Endothelial cell of umbilical vein (primary cell): ENCODE measurements around the gene MTCL1. TPM values are rescaled to one million over a fixed set of nuclear protein-coding genes. Genes with fewer than 3 reads are reported as not detected.

Experiments
- BruUV-seq: library from RNA; stranded (reverse); fragments of 400-500 nt; replicated peaks from 2 replicates; lab custom pipeline; 2021; lab: Mats Ljungman, UMichigan
- CTCF ChIA-PET: fragments of 300-600, 350-600 bp; sonication (Branson Sonifier 250); formaldehyde crosslinking; loops from one replicate; lab custom pipeline; 2021; ENCODE audit warnings: antibody characterized with exemption, inconsistent platforms; lab: Charles Lee
- POLR2A ChIA-PET: fragments of 300-600, 350-600 bp; sonication (Branson Sonifier 250); formaldehyde crosslinking; loops from one replicate; lab custom pipeline; 2021; ENCODE audit warnings: antibody characterized with exemption, inconsistent platforms; lab: Charles Lee
- DNase-seq: peaks from one replicate; pipeline ENCODE4 v3.0.0-alpha.2; 2011; ENCODE audit warnings: low read depth, low spot score
- FAIRE-seq: peaks from 2 replicates; lab custom pipeline; 2011; peaks lifted over from hg19 to GRCh38; lab: Jason Lieb, UNC
- H2AFZ ChIP-seq: 2 replicates; pipeline ENCODE4 v1.6.0; 2012; ENCODE audit warnings: low read depth, low read length, control low read depth, inconsistent platforms
- H3K27ac ChIP-seq: 2 replicates; pipeline ENCODE4 v1.5.1; 2011; ENCODE audit warnings: low read depth, mild to moderate bottlenecking, control low read depth, low read length, moderate library complexity; ENCODE audit not compliant: insufficient read depth
- H3K27me3 ChIP-seq, 2 experiments: 2 replicates each; pipeline versions ENCODE4 v1.6.0 to v1.6.1; 2011; ENCODE audit warnings: low read length in 2 of 2, mixed read lengths in 1 of 2; ENCODE audit not compliant: control insufficient read depth in 2 of 2, insufficient read depth in 2 of 2
- H3K36me3 ChIP-seq, 2 experiments: 2 replicates in 1 of 2; 3 replicates in 1 of 2; pipeline ENCODE4 v1.5.1; 2011; ENCODE audit warnings: low read length in 2 of 2, mild to moderate bottlenecking in 1 of 2, moderate library complexity in 1 of 2; ENCODE audit not compliant: control insufficient read depth in 2 of 2, insufficient read depth in 2 of 2; ENCODE audit errors: extremely low read depth in 1 of 2
- H3K4me1 ChIP-seq: 3 replicates; pipeline ENCODE4 v1.5.1; 2011; ENCODE audit warnings: mild to moderate bottlenecking, low read length; ENCODE audit not compliant: control insufficient read depth, insufficient read depth; ENCODE audit errors: extremely low read depth
- H3K4me2 ChIP-seq: 2 replicates; pipeline ENCODE4 v1.6.1; 2011; ENCODE audit warnings: low read length, control low read depth, mixed read lengths; ENCODE audit not compliant: insufficient read depth
- H3K4me3 ChIP-seq, 3 experiments: fragments of 200-600 bp in 1 of 3; sonication (generic), shearing (Covaris generic) in 1 of 3; replicated peaks in 1 of 3; 2 replicates each; pipeline ENCODE4 v1.5.1; 2011 to 2016; ENCODE audit warnings: control low read depth in 3 of 3, low read length in 3 of 3, mild to moderate bottlenecking in 2 of 3, inconsistent platforms in 1 of 3, low read depth in 1 of 3, moderate library complexity in 1 of 3; ENCODE audit not compliant: insufficient read depth in 1 of 3
- H3K79me2 ChIP-seq: 2 replicates; pipeline ENCODE4 v1.6.0; 2012; ENCODE audit warnings: low read length, inconsistent platforms; ENCODE audit not compliant: control insufficient read depth, insufficient read depth
- H3K9ac ChIP-seq: replicated peaks from 2 replicates; pipeline ENCODE3; 2011; ENCODE audit warnings: low read length, control low read depth; ENCODE audit not compliant: insufficient read depth; ENCODE audit errors: extremely low read depth
- H3K9me1 ChIP-seq: replicated peaks from 3 replicates; pipeline ENCODE4 v1.6.0; 2011; ENCODE audit warnings: mild to moderate bottlenecking, low read length; ENCODE audit not compliant: control insufficient read depth, insufficient read depth; ENCODE audit errors: extremely low read depth
- H3K9me3 ChIP-seq: replicated peaks from 2 replicates; pipeline ENCODE4 v1.5.1; 2012; ENCODE audit warnings: low read length, inconsistent platforms; ENCODE audit not compliant: control insufficient read depth, insufficient read depth
- H4K20me1 ChIP-seq: replicated peaks from 2 replicates; pipeline ENCODE3; 2011; ENCODE audit warnings: mild to moderate bottlenecking, low read length; ENCODE audit not compliant: control insufficient read depth, insufficient read depth; ENCODE audit errors: extremely low read depth
- EZH2 ChIP-seq: IDR thresholded peaks from 2 replicates; pipeline ENCODE4 v1.6.1; 2012; ENCODE audit warnings: borderline replicate concordance, low read depth, mild to moderate bottlenecking, moderate library complexity, low read length, inconsistent platforms; ENCODE audit not compliant: severe bottlenecking
- GATA2 ChIP-seq: IDR thresholded peaks from 2 replicates; pipeline ENCODE4 v1.7.0; 2011; ENCODE audit warnings: low read depth, mild to moderate bottlenecking, moderate library complexity, mixed read lengths, low read length; ENCODE audit not compliant: insufficient read length, insufficient read depth
- JUN ChIP-seq: IDR thresholded peaks from 2 replicates; pipeline ENCODE4 v1.6.1; 2011; ENCODE audit warnings: borderline replicate concordance, low read depth; ENCODE audit not compliant: insufficient read length, insufficient read depth
- MAX ChIP-seq: IDR thresholded peaks from 2 replicates; pipeline ENCODE4 v1.6.1; 2011; ENCODE audit not compliant: insufficient read depth, insufficient read length
- dilution Hi-C: fragments of 300-500 bp; cut with MboI; formaldehyde crosslinking; loops from one replicate; pipeline ENCODE4 v1.15.0; 2019; ENCODE audit warnings: low sequenced_read_pairs; ENCODE audit not compliant: extremely low pct_ligation_motif_present
- intact Hi-C: fragments of 100-400 bp; cut with micrococcal nuclease; formaldehyde crosslinking; loops from one replicate; pipeline ENCODE4 v1.10.0; 2022
- polyA plus RNA-seq, 4 experiments: library from polyadenylated mRNA; depleted of rRNA in 3 of 4; stranded (reverse) in 3 of 4; unstranded in 1 of 4; fragments of >200 nt; gene quantifications; 2 replicates each; pipeline versions ENCODE4 v1.2.1 to v1.2.3, GENCODE V29; 2011 to 2012; ENCODE audit warnings: missing spikeins in 1 of 4
- total RNA-seq: library from RNA; stranded (reverse); gene quantifications from 2 replicates; pipeline ENCODE4 v1.2.3, GENCODE V29; 2021
- TF ChIP-seq, protein P1 (sequence below), 2 donors: IDR thresholded peaks; 1 replicate in 1 of 2; 2 replicates in 1 of 2; pipeline ENCODE4 v1.5.1; 2011; ENCODE audit warnings: low read length in 2 of 2, mild to moderate bottlenecking in 2 of 2, moderate library complexity in 2 of 2, control low read depth in 1 of 2, inconsistent platforms in 1 of 2, low read depth in 1 of 2; ENCODE audit not compliant: insufficient read depth in 1 of 2; ENCODE audit errors: extremely low read depth in 1 of 2

The MTCL1 gene
- total and polyA plus RNA-seq, 2 donors (not counting 3 experiments of a cell fraction or from before 2014, with no cell fraction given): 11.9 to 75.7 TPM

DNA sequence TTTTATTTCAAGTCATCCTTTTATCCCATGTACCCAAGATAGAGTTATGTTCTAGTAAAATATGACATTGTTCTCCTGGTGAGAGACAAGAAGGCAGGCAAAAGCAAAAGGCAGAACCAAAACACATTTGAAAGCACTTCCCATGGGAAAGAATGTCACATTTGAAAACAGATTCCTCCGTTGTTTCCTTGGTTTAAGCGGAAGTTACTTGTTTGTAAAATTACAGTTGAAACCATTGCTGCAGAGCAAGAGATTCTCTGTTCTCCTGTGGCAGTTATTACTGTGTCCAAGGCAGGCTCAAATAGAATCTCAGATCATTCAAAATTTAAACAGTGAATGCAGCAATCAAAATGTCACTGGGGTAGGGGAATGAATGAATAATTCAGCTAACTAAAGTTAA is 149.6 kb downstream of the MTCL1 start:
- H4K20me1 ChIP-seq: no peaks in the 10 kb centered on the region
- peaks cover 12 to 30% of the 10 kb centered on the region in 2 experiments for H3K27me3 ChIP-seq
- H3K4me2 ChIP-seq: no peak overlapping the region
- TF ChIP-seq JUN (no peak), MAX (no peak), GATA2 (no peak)
- TF ChIP-seq, protein P1, sequence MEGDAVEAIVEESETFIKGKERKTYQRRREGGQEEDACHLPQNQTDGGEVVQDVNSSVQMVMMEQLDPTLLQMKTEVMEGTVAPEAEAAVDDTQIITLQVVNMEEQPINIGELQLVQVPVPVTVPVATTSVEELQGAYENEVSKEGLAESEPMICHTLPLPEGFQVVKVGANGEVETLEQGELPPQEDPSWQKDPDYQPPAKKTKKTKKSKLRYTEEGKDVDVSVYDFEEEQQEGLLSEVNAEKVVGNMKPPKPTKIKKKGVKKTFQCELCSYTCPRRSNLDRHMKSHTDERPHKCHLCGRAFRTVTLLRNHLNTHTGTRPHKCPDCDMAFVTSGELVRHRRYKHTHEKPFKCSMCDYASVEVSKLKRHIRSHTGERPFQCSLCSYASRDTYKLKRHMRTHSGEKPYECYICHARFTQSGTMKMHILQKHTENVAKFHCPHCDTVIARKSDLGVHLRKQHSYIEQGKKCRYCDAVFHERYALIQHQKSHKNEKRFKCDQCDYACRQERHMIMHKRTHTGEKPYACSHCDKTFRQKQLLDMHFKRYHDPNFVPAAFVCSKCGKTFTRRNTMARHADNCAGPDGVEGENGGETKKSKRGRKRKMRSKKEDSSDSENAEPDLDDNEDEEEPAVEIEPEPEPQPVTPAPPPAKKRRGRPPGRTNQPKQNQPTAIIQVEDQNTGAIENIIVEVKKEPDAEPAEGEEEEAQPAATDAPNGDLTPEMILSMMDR (IDR thresholded peaks at IDR 0.05; ENCODE audit: extremely low read depth in 1 of 2, insufficient read depth in 1 of 2, low read depth in 1 of 2, low read length in 2 of 2): no peak
- no peaks in the 10 kb centered on the region for H3K9me1 ChIP-seq
- H3K9me3 ChIP-seq: no peaks in the 10 kb centered on the region
- BruUV-seq: no TSS peak
- H3K36me3 ChIP-seq: no peaks in the 10 kb centered on the region
- no peak overlapping the region for H3K27ac ChIP-seq
- no peak for FAIRE-seq
- no peaks in the 10 kb centered on the region for H3K4me1 ChIP-seq
- dilution Hi-C loops: no loop called here
- no peak for DNase-seq
- no peak overlapping the region for H3K9ac ChIP-seq
- H3K79me2 ChIP-seq: no peaks in the 10 kb centered on the region
- ChIA-PET CTCF (no interaction called here), POLR2A (no interaction called here)
- H3K4me3 ChIP-seq: no peak overlapping the region
- intact Hi-C loops: no loop called here
- no peak overlapping the region for H2AFZ ChIP-seq

GRCh38 chr18:8856212-8856611 is 150.9 kb downstream of the MTCL1 start:
- Histone ChIP-seq H3K9me1 (no peaks in the 10 kb centered on the region), H3K4me1 (no peaks in the 10 kb centered on the region), H3K4me2 (no peak overlapping the region), H3K4me3 (no peak overlapping the region), H3K79me2 (no peaks in the 10 kb centered on the region), H3K9ac (no peak overlapping the region), H3K27ac (no peak overlapping the region), H3K9me3 (no peaks in the 10 kb centered on the region), H3K27me3 (peaks cover 6 to 27% of the 10 kb centered on the region in 2 experiments), H3K36me3 (no peaks in the 10 kb centered on the region), H4K20me1 (no peaks in the 10 kb centered on the region), H2AFZ (no peak overlapping the region)
- intact Hi-C loops: no loop called here
- ChIA-PET POLR2A (no interaction called here), CTCF (interaction anchor here (0.9 to 1.3 kb wide), 2 partner anchors 10 to 13 kb away, joined by 3 read pairs; no protein-coding TSS in a partner anchor)
- TF ChIP-seq JUN: no peak
- no peak for TF ChIP-seq EZH2
- FAIRE-seq: no peak
- dilution Hi-C loops: no loop called here
- no peak for DNase-seq
- no TSS peak for BruUV-seq
